ENCODE data around the gene CFAP61.
"Not testable (repeated sequence)": the region's sequence is repeated elsewhere in the genome, so short reads cannot be mapped to it uniquely, and the experiment has no call there.

Gene CFAP61

DNA sequence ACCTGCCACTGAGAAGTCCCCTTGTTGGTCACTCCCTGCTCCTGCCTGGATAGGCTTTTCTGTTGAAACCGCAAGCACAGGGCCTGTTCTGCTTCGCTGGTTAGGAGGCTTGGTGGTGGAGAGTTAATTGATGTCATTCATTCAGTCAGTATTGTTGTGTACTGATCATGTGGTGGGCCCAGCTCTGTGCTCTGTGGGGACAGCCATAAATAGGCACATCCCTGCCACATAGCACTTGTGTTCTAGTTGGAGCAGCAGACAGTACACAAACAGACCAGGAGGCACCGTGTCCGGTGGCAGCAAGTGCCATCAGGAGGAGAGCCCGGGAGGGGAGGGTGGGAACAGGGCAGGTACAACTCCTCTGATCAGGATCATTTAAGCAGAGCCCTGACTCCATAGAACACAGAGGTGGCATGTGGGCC is 160.4 kb downstream of the CFAP61 start:
- peak; percentile 98 for DNase-seq

DNA sequence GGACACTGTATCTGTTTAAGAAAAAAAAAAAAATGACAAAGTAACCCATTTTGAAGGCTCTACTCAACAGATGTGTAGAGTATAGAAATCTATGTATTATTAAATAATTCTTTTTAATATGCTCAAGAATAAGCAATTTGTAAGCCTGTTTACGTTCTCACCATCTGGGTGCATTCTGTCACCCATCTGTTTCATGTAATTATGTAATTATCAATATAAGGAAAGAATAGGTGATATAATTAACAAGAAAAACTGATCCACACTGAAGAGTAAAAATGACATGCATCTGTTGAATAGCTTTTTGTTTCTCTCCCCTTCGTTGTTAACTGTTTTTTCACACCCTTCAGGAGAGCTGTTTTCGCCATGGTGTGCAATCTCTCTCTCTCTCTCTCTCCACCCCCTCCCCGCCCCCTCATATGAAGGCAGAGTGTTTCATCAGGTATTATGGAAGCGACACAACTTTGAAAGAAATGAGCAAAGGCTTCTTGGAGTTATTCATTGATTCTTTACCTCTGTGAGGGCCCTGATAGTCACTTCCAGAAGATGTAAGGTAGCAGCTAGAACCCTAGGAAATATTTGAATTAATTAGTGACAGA is 161.3 kb downstream of the CFAP61 start:
- no peak for DNase-seq

DNA sequence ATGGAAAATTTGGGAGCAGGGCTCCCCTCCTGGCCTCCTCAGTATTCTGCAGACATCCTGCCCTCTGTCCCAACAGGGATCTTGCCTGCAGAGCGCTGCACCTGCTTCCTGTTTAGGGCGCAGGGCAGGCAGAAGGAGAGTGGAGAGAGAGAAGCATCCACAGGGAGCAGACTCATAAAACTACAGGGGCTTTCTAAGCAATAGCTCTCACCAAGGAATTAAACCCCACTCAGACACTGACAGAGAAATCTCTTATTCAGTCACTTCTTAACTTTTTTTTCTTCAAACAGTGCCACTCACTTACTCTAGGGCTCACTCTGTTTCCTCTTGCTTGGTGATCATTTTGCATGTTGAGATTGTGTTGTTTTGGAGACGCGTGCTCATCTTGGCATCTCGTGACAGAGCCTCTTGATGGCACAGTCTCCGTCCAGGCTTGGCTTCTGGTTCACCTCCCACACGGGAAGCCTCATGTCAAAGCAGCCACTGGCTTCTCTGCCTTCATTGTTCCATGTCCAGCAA is 162.5 kb downstream of the CFAP61 start:
- DNase-seq = peak; percentile 76

DNA sequence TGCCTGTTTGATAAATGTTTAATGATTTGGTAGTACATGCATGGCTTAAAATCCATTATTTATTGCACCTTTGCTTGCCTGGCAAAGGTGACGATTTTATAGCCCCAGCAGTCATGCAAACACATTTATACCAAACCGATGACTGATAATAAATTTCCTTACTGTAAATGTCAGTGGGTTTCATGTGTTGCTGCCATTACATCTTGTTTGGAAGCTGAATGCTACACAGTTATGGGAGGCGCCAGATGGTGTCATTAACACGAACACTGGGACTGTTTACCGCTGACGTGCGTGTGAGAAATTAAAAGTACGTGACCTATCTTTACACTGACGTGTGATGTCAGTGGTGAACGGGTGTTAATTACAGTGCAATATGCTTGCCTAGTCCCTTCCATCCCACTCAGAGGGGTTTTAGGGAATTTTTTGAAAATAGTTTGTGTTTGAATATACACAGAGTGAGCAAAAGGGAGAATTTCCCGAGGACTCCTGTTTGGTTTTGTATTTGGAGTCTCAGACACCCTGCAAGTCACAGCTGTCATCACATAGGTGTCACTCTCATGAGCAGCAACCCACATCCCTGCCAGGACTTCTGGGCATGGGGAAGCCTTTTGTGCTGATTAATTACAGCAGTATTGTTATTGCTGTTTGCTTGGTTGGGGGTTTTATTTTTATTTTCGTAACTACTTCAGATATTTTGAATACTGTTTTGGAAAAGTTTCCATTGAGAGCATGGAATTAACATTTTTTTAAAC is 163.8 kb downstream of the CFAP61 start:
- DNase-seq = peak; percentile 74

DNA sequence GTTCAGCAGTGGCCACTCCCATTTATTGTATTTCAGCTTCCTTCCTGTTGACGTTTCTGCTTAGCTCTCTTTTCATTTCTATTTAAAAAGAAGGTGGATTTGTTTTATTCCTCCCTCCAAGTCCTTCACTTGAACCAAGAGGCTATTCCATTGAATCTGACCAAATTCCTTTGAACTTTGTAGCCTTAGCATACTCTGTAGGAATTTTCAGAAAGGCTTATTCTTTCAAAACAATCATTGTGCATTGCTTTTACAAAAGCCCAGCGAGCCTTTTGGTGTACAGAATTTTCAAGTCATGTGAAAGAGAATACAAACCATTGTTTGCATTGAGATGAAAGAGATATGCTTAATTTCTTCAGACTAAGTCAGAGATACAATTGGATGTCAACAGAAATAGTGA is 164.6 kb downstream of the CFAP61 start:
- DNase-seq = peak; percentile 25

DNA sequence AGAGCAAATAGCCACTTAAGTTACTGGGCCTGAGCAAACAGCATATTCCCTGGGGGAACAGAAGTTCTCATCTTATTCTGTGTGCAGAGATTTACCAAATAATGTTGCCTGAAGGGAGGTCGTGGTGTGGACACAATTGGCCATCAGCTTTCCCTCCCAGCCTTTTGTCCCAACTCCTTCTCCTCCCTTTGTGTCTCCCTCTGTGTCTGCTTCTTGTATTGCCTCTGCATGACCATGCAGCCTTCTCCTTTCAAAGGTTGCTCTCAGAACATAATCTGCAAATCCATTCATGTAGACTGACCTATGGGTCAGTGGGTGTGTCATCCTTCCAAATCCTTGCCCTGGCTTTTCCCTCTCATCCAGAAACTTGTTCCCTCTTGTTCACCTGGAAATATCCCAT is 165.3 kb downstream of the CFAP61 start:
- DNase-seq = no peak

DNA sequence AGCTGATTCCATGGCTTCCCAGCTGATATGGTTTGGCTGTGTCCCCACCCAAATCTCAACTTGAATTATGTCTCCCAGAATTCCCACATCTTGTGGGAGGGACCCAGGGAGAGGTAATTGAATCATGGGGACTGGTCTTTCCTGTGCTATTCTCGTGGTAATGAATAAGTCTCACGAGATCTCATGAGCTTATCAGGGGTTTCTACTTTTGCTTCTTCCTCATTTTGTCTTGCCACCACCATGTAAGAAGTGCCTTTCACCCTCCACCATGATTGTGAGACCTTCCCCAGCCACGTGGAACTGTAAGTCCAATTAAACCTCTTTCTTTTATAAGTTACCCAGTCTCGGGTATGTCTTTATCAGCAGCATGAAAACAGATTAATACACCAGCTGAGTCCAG is 165.8 kb downstream of the CFAP61 start:
- not testable (repeated sequence) for DNase-seq

DNA sequence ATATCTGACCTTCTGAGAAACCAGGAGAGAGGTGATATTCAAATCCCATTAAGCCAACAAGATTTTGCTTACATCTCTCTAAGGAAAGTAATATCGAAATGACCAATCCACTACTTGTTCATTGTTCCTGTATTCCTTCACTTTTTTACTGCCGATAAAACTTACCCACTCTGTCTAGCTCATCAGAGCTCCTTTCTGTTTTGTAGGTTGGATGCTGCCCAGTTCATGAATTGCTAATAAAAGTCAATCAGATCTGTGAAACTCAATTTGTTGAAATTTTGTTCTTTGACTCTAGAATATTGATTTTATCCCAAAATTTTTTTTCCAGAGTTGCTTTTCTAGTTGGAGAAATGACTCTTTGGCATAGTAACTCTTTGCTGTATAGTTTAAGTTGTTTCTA is 166.7 kb downstream of the CFAP61 start:
- DNase-seq = no peak

DNA sequence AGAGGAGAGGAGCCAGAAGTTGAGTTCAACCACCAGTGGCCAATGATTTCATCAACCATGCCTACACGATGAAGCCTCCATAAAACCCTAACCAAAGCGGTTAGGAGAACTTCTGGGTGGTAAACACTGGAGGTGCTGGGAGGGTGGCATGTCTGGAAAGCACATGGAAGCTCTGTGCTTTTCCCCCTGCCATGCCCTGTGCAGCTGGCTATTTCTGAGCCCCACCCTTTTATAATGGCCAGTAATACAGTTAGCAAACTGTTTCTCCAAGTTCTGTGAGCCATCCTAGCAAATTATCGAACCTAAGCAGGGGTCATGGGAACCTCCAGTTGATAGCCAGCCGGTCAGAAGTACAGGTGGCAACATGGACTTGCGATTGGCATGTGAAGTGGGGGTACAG is 167.8 kb downstream of the CFAP61 start:
- no peak for DNase-seq

DNA sequence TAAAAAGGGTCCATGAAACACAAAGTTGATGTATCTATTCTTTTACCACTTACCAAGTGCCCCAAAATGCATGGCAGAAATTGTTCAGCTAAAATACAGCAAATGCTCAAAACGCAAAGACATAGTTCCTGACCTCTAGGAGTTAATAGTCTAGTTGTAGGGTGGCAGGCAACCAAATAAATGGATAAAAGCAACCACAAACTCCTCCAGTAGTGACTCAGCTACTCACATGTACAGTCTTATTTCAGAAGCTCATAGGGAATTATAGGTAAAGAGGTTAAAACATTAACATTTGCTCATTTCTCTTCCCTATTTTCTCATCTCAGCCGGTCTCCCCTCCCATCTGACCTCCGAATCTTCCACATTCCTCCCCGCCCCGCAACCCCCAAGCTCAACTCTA is 171.6 kb downstream of the CFAP61 start:
- DNase-seq = no peak

DNA sequence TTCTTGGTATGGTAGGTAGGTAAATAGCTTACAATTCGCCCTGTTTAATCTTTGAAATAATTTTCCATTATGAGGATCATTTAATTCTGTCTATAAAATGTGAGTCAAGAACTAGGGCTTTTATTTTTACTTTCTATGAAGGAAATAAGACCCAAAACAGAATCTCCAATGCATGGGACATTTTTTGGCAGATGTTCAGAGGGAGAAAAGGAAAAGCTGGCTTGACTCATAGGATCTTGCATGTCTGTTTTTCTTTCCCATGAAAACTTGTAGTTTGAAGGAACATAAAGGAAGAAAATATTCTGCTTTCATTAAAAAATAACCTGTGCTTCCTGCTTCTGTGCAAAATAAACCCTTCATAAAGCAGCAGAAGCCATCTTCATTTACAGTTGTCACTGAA is 172.5 kb downstream of the CFAP61 start:
- no peak for DNase-seq

DNA sequence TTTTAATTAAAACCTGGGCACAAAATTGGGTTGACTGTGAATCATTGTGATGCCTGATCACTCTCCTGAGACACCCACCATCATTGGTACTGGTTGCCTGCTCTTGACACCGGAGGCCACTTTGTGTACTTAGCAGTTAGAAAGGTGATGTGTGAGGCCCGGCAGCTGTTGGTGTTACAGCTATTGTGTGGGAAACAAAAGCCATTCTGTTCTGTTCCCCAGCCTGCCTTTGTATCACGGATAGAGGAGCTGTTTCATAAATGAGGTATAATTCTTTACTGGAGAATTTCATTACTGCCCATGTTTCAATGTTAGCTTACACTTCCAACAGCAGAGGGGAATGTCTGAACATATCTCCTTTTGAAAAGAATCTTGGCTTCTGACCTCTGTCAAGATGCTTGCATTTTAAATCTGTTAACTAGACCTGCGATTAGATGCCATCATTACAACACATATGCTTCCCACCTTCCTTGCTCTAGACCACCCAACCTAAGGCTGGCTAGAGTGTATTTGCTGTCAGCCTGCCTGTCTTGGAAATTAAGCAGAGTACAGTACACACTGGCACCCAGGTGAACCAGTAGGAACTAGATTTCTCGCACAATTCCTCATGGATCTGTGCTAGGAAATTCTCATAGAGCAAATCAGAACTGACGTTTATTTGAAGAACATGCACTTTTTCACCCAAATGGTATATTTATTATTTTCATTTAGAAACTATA is 173.2 kb downstream of the CFAP61 start:
- DNase-seq = peak; percentile 67

DNA sequence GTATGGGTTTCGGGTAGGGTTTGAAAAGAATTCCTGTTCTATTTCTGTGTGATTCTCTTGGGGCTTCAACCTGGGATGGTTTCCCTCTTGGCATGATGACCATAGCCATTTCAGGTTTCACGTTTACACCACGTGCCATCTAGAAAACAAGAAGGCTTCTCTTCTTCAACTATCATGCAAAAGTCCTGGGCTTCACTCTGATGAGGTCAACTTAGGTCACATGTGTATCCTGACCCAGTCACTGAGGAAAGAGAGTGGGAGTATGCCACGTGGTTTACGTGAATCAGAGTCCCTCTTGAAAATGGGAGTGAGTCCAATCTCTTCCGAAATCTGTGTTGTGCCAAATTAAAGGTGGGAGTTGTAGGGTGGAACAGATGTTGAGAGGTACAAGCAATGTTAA is 174.2 kb downstream of the CFAP61 start:
- DNase-seq = no peak

DNA sequence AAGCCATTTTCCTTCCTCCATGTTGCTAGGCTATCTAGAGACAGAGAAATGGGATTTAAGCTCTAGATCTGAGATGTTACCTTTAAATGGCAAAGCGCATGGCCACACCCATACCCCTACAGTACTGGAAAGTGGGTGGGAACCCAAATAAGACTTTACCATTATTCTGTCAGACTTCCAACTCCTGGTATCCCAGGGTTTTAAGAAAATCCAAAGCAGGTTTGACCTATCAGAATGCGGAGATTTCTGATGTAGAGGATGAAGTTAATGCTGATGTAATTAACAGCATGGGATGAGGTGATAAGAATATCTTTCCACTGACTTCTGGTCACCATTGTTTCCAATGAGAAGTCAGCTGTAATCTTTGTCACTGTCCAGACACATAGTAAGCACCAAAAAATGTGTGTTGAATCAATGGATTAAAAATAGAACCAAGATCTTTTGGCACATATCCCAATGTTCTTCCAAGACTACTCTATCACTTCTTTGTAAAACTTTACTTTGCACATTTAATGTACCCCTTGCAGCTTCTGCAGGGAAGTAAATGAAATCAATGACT is 174.8 kb downstream of the CFAP61 start:
- DNase-seq = no peak

DNA sequence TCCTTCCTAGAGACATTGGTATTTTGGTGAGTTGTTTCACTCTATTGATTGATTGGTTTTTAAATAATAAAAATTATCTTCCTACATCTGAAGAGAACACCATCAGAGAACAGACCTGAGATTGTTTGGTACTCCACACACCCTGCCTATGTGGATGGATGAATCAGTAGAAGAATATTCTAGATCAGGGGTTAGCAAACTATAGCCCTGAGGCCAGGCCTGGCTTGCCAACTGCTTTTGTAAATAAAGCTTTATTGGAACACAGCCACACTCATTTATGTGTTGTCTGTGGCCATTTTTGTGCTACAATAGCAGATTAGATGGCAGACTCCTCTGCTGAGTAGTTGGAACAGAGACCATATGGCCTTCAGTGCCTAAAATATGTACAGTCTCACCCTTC is 176.0 kb downstream of the CFAP61 start:
- no peak for DNase-seq

DNA sequence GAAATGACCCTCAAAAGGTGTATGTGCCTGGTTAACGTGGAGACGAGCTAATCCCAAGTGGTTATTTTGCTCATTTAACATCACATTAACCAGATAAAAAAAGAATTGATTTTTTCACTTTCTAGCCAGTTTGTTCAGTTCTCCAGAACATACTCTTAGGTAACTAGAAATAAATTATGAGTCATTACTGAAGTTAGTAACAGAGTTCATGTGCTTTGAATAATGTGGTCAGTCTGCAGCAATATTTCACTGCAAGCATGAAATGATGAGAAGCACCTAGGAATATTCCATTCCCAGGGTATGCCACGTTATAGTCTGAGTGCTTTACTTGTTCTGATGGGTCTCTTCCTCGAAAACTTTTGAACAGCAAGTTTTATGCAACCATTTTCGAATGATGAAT is 177.3 kb downstream of the CFAP61 start:
- DNase-seq = no peak

DNA sequence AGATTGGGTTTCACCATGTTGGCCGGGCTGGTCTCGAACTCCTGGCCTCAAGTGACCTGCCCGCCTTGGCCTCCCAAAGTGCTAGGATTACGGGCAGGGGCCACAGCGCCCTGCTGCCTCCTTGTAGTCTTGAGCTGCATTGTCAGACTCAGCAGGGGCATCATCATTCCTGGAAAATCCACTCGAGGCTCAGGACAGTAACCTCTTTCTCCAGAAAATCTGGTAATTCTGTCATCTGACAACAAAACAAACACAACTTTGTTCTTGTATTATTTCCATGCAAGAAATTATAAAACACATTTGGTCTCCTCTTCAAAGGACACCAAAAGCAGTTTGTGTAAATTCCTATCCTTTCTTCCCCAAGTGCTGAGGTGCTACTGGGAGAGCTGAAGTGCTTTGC is 178.4 kb downstream of the CFAP61 start:
- no peak for DNase-seq

DNA sequence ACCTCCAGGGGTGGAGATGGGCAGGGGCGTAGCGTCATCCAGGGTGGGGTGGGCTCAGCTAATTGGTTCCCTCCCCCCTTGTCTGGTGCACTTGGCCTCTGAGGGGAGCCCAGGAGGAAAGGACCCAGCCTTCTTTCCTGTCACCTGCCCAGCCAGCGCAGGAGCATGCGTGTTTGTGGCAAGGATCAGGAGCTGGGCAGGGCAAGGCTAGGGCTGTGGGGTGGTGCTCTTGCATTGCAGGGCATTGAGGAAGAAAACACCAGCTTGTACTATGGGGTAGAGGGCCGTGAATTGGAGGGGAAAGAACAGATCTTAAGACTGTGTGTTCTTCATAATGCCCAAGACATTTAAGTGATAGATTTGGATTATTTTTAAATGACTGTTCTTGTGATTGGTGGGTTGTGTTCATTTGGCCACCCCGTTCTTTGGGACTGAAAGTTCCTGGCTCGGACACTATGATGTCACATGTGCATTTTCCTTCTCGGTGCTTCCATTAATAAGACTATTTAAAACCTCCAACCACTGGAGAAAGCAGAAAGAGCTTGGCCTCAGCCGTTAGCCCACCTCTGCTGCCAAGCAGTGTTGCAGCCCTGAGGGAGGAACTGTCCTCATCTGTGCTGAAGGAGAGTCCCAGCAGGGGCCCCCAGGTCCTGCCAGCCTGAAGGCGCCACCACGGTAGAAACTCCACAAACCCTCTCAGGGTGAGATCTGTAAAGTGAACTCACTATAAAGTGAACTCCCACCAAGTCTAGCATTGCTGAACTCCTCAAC is 179.4 kb downstream of the CFAP61 start:
- no peak for DNase-seq

DNA sequence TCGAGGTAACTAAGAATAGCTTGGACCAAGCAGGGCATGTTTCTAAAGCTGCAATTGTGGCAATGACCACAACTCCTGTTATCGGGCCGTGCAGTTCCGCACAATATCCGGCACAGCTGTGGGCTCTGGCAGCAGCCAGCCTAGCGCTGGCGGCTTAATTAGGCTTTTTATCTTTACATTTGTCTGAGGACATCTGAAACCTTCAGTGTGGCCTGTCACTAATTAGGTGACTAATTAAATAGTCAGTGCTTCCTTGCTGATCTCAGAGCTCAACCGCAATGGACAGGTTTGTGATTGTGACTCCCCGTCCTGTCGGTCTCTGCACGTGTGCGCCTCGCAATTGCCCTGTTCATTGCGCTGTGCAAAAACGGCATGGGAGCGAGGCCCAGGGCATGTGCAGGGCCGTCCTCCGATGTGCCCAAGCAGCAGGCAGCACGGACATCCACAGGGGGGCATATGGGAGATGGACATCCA is 180.7 kb downstream of the CFAP61 start:
- no peak for DNase-seq

DNA sequence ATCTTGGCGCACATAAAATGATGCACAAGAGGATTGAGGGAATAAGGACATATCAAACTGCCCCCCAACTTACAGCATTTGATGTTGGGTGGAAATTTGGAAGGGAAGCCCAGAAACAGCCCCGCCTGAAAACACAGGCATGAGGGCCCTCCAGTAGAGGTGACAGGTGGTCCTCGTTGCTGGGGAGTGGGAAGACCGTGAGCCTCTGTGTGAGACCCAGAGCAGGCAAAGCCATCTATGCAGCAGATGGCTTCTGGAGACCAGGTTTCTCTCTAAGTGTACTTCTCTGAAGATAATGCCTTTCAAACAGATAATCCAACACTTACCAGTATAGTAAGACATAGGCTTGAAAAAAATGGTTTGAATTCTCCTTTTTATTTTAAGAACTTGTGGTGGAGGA is 183.3 kb downstream of the CFAP61 start:
- DNase-seq = no peak

DNA sequence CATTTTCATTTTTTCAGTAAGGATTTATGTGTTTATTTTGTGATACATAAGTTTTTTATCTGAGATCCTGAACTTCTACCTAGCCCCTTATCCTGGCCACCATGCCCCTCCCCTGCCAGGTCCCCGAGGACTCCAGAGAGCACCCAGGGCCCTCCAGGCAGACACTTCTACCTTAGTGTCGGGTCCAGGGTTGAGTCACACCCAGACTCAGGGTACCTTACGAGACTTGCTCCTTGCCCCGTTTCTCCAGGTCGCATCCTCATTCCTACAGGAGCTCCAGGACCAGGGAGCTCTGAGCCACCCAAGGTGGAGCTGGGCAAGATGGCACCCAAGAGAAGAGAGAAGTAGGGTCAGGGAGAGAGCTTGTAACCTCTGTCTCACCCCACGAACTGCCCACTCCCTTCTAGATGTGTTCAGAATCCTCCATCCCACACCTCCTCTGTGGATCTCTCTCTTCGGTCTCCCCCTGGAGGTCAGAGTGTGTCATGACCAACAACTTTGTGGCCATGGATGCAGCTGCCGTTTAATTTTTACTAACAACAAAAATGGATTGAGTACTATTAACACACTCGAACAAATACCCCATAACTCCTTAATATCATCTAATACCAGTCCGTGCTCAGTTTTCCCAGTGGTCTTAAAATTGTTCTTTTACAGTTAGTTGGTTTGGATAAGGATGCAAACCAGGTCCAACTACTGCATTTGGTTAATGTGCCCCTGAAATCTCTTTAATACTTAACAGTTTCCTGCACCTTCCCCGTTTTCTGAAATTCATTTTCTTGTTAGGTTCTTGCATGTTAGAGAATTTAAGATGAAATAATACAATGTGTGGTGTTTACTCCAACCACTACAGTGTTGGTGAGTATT is 185.0 kb downstream of the CFAP61 start:
- DNase-seq = peak; percentile 7

DNA sequence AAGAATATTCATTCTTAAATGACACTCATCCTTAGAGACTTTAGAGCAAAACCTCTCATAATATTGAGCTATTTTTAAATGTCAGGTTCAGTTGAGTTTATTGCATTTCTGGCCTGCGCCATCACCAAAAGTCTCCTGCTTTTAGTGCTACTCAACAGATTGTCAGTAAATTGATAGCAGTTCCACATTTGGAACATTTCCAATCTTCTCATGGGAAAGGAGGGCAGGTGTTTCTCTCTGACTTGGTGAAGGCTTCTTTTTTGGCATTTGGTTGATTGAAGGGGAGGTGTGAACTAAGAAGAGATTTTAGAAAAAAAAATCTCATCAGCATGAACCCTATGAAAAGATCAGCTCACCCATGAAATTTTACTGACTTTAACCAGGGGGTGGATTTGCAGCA is 189.6 kb downstream of the CFAP61 start:
- peak; percentile 41 for DNase-seq
